Ishikawa (cell line): ENCODE results near the gene LAMP5.

Experiments used
- CEBPB ChIP-seq: IDR thresholded peaks from 2 replicates; pipeline ENCODE4 v1.6.1; 2012
- EGR1 ChIP-seq: IDR thresholded peaks from 2 replicates; pipeline ENCODE4 v1.6.1; 2012
- EP300 ChIP-seq: IDR thresholded peaks from 2 replicates; pipeline ENCODE4 v1.6.1; 2012; ENCODE audit warnings: borderline replicate concordance
- FOXM1 ChIP-seq: IDR thresholded peaks from 2 replicates; pipeline ENCODE4 v1.6.1; 2012; ENCODE audit warnings: low read depth, borderline replicate concordance
- NFIC ChIP-seq: IDR thresholded peaks from 2 replicates; pipeline ENCODE4 v1.6.1; 2012
- RAD21 ChIP-seq: IDR thresholded peaks from 2 replicates; pipeline ENCODE4 v1.6.1; 2012; ENCODE audit warnings: low read depth
- TAF1 ChIP-seq: IDR thresholded peaks from 2 replicates; pipeline ENCODE4 v1.6.1; 2012; ENCODE audit warnings: low read depth, mild to moderate bottlenecking
- TCF12 ChIP-seq: IDR thresholded peaks from 2 replicates; pipeline ENCODE4 v1.6.1; 2012; ENCODE audit warnings: low read depth
- TEAD4 ChIP-seq: IDR thresholded peaks from 2 replicates; pipeline ENCODE4 v1.6.1; 2012
- YY1 ChIP-seq: IDR thresholded peaks from 2 replicates; pipeline ENCODE4 v1.6.1; 2012; ENCODE audit warnings: low read depth
- ZBTB7A ChIP-seq: IDR thresholded peaks from 2 replicates; pipeline ENCODE4 v1.6.1; 2012; ENCODE audit warnings: low read depth
- TF ChIP-seq, protein P1 (sequence below): IDR thresholded peaks from 2 replicates; pipeline ENCODE4 v1.6.1; 2012; ENCODE audit warnings: low read depth, mild to moderate bottlenecking
- TF ChIP-seq, protein P2 (sequence below): IDR thresholded peaks from 2 replicates; pipeline ENCODE4 v1.6.1; 2012
- TF ChIP-seq, protein P3 (sequence below): IDR thresholded peaks from 2 replicates; pipeline ENCODE4 v1.6.1; 2012

DNA sequence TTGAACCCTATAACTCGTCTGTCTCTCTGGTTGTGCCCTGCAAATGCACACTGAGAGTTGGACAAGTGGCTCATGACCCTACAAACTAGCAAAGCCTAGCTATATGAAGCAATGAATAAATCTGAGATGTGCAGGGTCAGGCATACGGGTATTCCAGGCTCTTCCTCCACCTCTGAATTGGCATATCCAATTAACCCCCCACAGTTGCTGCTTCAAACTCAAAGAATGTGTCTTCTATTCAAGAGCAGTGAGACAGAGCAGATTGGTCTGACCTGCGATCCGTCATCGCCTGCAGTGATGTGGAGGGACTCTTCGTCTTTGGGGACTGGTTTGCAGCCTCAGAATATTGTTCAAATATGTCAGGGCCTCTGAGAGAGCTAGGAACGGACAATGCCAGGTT lies 59.8 kb downstream of the LAMP5 start:
- TF ChIP-seq, protein P1, sequence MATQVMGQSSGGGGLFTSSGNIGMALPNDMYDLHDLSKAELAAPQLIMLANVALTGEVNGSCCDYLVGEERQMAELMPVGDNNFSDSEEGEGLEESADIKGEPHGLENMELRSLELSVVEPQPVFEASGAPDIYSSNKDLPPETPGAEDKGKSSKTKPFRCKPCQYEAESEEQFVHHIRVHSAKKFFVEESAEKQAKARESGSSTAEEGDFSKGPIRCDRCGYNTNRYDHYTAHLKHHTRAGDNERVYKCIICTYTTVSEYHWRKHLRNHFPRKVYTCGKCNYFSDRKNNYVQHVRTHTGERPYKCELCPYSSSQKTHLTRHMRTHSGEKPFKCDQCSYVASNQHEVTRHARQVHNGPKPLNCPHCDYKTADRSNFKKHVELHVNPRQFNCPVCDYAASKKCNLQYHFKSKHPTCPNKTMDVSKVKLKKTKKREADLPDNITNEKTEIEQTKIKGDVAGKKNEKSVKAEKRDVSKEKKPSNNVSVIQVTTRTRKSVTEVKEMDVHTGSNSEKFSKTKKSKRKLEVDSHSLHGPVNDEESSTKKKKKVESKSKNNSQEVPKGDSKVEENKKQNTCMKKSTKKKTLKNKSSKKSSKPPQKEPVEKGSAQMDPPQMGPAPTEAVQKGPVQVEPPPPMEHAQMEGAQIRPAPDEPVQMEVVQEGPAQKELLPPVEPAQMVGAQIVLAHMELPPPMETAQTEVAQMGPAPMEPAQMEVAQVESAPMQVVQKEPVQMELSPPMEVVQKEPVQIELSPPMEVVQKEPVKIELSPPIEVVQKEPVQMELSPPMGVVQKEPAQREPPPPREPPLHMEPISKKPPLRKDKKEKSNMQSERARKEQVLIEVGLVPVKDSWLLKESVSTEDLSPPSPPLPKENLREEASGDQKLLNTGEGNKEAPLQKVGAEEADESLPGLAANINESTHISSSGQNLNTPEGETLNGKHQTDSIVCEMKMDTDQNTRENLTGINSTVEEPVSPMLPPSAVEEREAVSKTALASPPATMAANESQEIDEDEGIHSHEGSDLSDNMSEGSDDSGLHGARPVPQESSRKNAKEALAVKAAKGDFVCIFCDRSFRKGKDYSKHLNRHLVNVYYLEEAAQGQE: no peak
- TF ChIP-seq TAF1 (no peak), RAD21 (no peak), NFIC (no peak), ZBTB7A (no peak), TCF12 (no peak), CEBPB (no peak), YY1 (no peak), EP300 (no peak), TEAD4 (no peak), FOXM1 (no peak), EGR1 (no peak)
- TF ChIP-seq, protein P2, sequence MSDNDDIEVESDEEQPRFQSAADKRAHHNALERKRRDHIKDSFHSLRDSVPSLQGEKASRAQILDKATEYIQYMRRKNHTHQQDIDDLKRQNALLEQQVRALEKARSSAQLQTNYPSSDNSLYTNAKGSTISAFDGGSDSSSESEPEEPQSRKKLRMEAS: no peak
- TF ChIP-seq, protein P3, sequence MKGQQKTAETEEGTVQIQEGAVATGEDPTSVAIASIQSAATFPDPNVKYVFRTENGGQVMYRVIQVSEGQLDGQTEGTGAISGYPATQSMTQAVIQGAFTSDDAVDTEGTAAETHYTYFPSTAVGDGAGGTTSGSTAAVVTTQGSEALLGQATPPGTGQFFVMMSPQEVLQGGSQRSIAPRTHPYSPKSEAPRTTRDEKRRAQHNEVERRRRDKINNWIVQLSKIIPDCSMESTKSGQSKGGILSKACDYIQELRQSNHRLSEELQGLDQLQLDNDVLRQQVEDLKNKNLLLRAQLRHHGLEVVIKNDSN: no peak
